ENCODE measurements around the gene KRT78.

KRT78 gene

GRCh38 chr12:52813885-52814709, 34.7 kb downstream of the KRT78 start, which contains the start of gene KRT4:
Gene KRT4, minus strand, starts transcription at chr12:52814116. Its CDS starts 58 bp downstream, at chr12:52814058.
- in situ Hi-C loops (cut with MboI; ENCODE audit: low sequenced_read_pairs) = no loop called here

GRCh38 chr12:52813203-52813819, 35.5 kb downstream of the KRT78 start:
- in situ Hi-C loops (cut with MboI; ENCODE audit: low sequenced_read_pairs) = no loop called here

GRCh38 chr12:52812749-52813148, 36.0 kb downstream of the KRT78 start:
- in situ Hi-C loops (cut with MboI; ENCODE audit: low sequenced_read_pairs) = no loop called here

GRCh38 chr12:52812073-52812400, 36.8 kb downstream of the KRT78 start:
- in situ Hi-C loops (cut with MboI; ENCODE audit: low sequenced_read_pairs) = no loop called here

- in situ Hi-C loops (cut with MboI; ENCODE audit: low sequenced_read_pairs) = no loop called here
Measured at GRCh38 chr12:52811191-52812072, 37.4 kb downstream of the KRT78 start.

- in situ Hi-C loops (cut with MboI; ENCODE audit: low sequenced_read_pairs) = no loop called here
Measured at GRCh38 chr12:52810554-52810953, 38.2 kb downstream of the KRT78 start.

- in situ Hi-C loops (cut with MboI; ENCODE audit: low sequenced_read_pairs) = no loop called here
Measured at GRCh38 chr12:52809166-52809565, 39.6 kb downstream of the KRT78 start.

GRCh38 chr12:52808573-52809160, 40.1 kb downstream of the KRT78 start:
- in situ Hi-C loops (cut with MboI; ENCODE audit: low sequenced_read_pairs) = no loop called here

GRCh38 chr12:52807544-52808470, 41.0 kb downstream of the KRT78 start:
- in situ Hi-C loops (cut with MboI; ENCODE audit: low sequenced_read_pairs) = no loop called here

- in situ Hi-C loops (cut with MboI; ENCODE audit: low sequenced_read_pairs) = no loop called here
Measured at GRCh38 chr12:52806821-52807543, 41.8 kb downstream of the KRT78 start.

GRCh38 chr12:52806169-52806811, 42.5 kb downstream of the KRT78 start:
- in situ Hi-C loops (cut with MboI; ENCODE audit: low sequenced_read_pairs) = no loop called here

GRCh38 chr12:52805739-52806138, 43.1 kb downstream of the KRT78 start:
- in situ Hi-C loops (cut with MboI; ENCODE audit: low sequenced_read_pairs) = no loop called here

- in situ Hi-C loops (cut with MboI; ENCODE audit: low sequenced_read_pairs) = no loop called here
Measured at GRCh38 chr12:52805000-52805399, 43.8 kb downstream of the KRT78 start.

- in situ Hi-C loops (cut with MboI; ENCODE audit: low sequenced_read_pairs) = no loop called here
Measured at GRCh38 chr12:52802442-52802841, 46.4 kb downstream of the KRT78 start.

GRCh38 chr12:52801773-52802172, 47.0 kb downstream of the KRT78 start:
- in situ Hi-C loops (cut with MboI; ENCODE audit: low sequenced_read_pairs) = no loop called here

GRCh38 chr12:52800259-52800917, 48.4 kb downstream of the KRT78 start:
- in situ Hi-C loops (cut with MboI; ENCODE audit: low sequenced_read_pairs) = no loop called here

- in situ Hi-C loops (cut with MboI; ENCODE audit: low sequenced_read_pairs) = loop anchor here (10.0 kb wide), 1 partner anchor 65 kb away; no protein-coding TSS in a partner anchor
Measured at GRCh38 chr12:52799505-52800211, 49.1 kb downstream of the KRT78 start.
